Measurements from ENCODE around the gene FAM174A. TPM values are rescaled to one million over a fixed set of nuclear protein-coding genes. Genes with fewer than 3 reads are reported as not detected.

FAM174A gene
- polyA plus RNA-seq, 3 donors: 5.3 to 11.1 (median 9.2) TPM

DNA sequence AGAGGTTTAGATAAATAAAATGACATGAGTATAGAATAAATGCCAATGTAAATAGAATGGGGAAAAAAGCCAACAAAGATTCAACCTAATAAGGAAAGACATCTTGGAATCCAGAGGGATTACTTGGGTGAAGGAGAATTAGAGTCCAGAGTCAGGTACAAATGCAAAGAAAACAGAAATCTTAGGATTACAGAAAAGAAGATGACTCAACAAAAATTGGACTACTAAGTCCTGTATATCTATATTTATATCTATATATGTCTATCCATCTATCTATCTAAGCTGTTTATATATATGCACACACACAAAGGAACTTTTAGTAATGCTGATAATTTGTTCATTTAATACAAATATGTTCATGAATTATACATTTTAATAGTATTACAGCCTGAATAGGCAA lies 27.6 kb downstream of the FAM174A start:
- H3K4me3 ChIP-seq (replicated peaks in 1 of 3; ENCODE audit: low read depth in 2 of 3, low read length in 3 of 3): no peak overlapping the region
- TF ChIP-seq, protein P1, sequence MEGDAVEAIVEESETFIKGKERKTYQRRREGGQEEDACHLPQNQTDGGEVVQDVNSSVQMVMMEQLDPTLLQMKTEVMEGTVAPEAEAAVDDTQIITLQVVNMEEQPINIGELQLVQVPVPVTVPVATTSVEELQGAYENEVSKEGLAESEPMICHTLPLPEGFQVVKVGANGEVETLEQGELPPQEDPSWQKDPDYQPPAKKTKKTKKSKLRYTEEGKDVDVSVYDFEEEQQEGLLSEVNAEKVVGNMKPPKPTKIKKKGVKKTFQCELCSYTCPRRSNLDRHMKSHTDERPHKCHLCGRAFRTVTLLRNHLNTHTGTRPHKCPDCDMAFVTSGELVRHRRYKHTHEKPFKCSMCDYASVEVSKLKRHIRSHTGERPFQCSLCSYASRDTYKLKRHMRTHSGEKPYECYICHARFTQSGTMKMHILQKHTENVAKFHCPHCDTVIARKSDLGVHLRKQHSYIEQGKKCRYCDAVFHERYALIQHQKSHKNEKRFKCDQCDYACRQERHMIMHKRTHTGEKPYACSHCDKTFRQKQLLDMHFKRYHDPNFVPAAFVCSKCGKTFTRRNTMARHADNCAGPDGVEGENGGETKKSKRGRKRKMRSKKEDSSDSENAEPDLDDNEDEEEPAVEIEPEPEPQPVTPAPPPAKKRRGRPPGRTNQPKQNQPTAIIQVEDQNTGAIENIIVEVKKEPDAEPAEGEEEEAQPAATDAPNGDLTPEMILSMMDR (IDR thresholded peaks at IDR 0.05): no peak
- no peak overlapping the region for H3K4me2 ChIP-seq (replicated peaks; ENCODE audit: extremely low read depth, low read length, poor library complexity, severe bottlenecking)
- H3K4me1 Mint-ChIP-seq: no peaks in the 10 kb centered on the region
- no peak overlapping the region for H3K27ac Mint-ChIP-seq
- H3K9me3 ChIP-seq (replicated peaks in 1 of 2; ENCODE audit: control insufficient read depth in 1 of 2, insufficient read depth in 1 of 2, low read length in 2 of 2): no peaks in the 10 kb centered on the region
- no peak overlapping the region for H2AFZ ChIP-seq (ENCODE audit: insufficient read depth, low read depth, low read length, poor library complexity, severe bottlenecking)
- H3K4me1 ChIP-seq (ENCODE audit: control insufficient read depth in 1 of 2, insufficient read depth in 2 of 2, low read length in 2 of 2): no peaks in the 10 kb centered on the region
- intact Hi-C loops (cut with micrococcal nuclease): no loop called here
- no peak overlapping the region for H3K27ac ChIP-seq (ENCODE audit: low read depth in 1 of 2, low read length in 2 of 2)
- no peak overlapping the region for H3K9ac ChIP-seq (ENCODE audit: insufficient read depth, low read length, poor library complexity, severe bottlenecking)
- peaks cover 5 to 24% of the 10 kb centered on the region in 2 donors for H3K36me3 ChIP-seq (replicated peaks in 1 of 2; ENCODE audit: control insufficient read depth in 1 of 2, insufficient read depth in 2 of 2, low read length in 2 of 2)
- peaks cover 0 to 7% (median 3%) of the 10 kb centered on the region in 7 donors for H3K9me3 Mint-ChIP-seq
- no peak for DNase-seq
- H3K36me3 Mint-ChIP-seq: peaks cover 23 to 33% of the 10 kb centered on the region in 2 donors
- no peaks in the 10 kb centered on the region for H3K27me3 Mint-ChIP-seq (ENCODE audit: low read depth in 3 of 3)
- H3K27me3 ChIP-seq (ENCODE audit: control insufficient read depth in 2 of 2, insufficient read depth in 2 of 2, low read length in 2 of 2): no peaks in the 10 kb centered on the region
- no peak overlapping the region for H3K4me3 Mint-ChIP-seq
- no peaks in the 10 kb centered on the region for H4K20me1 ChIP-seq (ENCODE audit: insufficient read depth, low read length)
- no peaks in the 10 kb centered on the region for H3K79me2 ChIP-seq (ENCODE audit: insufficient read depth, low read length)

DNA sequence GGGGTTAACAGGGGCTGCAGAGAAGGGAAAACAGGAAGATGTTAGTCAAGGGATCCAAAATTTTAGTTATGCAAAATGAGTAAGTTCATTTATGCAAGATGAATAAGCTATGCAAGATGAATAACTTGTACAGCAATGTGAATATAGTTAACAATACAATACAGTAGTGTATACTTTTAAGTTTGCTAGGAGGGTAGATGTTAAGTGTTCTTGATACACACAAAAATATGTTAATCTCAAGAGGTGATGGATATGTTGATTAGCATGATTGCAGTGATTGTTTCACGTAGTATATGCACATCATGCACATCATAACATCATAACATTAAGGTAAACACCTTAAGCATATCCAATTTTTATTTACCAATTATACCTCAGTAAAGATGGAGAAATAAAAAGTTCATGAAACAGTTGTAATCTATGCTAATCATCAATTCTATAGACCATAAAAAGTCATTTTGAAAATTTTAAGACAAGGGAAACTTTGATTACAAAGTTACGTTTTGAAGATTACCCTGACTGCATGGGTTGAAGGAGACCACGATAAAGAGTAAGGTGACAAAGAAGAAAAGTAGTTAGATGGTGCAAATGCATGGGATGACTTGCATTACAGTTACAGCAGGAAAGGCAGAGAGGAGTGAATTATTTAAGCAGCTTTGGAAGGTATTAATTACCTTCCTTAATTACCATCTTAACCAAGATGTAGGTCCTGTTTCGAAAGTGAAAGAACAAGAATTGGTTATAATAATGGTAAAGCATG lies 31.4 kb downstream of the FAM174A start:
- H3K27ac Mint-ChIP-seq: no peak overlapping the region
- intact Hi-C loops (cut with micrococcal nuclease): no loop called here
- DNase-seq: no peak
- Histone ChIP-seq H3K4me2 (replicated peaks; ENCODE audit: extremely low read depth, low read length, poor library complexity, severe bottlenecking) (no peak overlapping the region), H3K79me2 (ENCODE audit: insufficient read depth, low read length) (no peaks in the 10 kb centered on the region), H3K4me1 (ENCODE audit: control insufficient read depth in 1 of 2, insufficient read depth in 2 of 2, low read length in 2 of 2) (no peaks in the 10 kb centered on the region), H3K9me3 (replicated peaks in 1 of 2; ENCODE audit: control insufficient read depth in 1 of 2, insufficient read depth in 1 of 2, low read length in 2 of 2) (no peaks in the 10 kb centered on the region), H3K27ac (ENCODE audit: low read depth in 1 of 2, low read length in 2 of 2) (no peak overlapping the region), H3K9ac (ENCODE audit: insufficient read depth, low read length, poor library complexity, severe bottlenecking) (no peak overlapping the region), H2AFZ (ENCODE audit: insufficient read depth, low read depth, low read length, poor library complexity, severe bottlenecking) (no peak overlapping the region), H3K36me3 (replicated peaks in 1 of 2; ENCODE audit: control insufficient read depth in 1 of 2, insufficient read depth in 2 of 2, low read length in 2 of 2) (peaks cover 5 to 24% of the 10 kb centered on the region in 2 donors), H3K4me3 (replicated peaks in 1 of 3; ENCODE audit: low read depth in 2 of 3, low read length in 3 of 3) (no peak overlapping the region), H4K20me1 (ENCODE audit: insufficient read depth, low read length) (no peaks in the 10 kb centered on the region), H3K27me3 (ENCODE audit: control insufficient read depth in 2 of 2, insufficient read depth in 2 of 2, low read length in 2 of 2) (no peaks in the 10 kb centered on the region)
- no peaks in the 10 kb centered on the region for H3K9me3 Mint-ChIP-seq
- H3K36me3 Mint-ChIP-seq: peaks cover 30 to 36% of the 10 kb centered on the region in 2 donors
- no peaks in the 10 kb centered on the region for H3K4me1 Mint-ChIP-seq
- TF ChIP-seq, protein P1 (IDR thresholded peaks at IDR 0.05): no peak
- 100% methylated on average over 2 of the region's 4 CpGs for WGBS (ENCODE audit: insufficient coverage)
- no peaks in the 10 kb centered on the region for H3K27me3 Mint-ChIP-seq (ENCODE audit: low read depth in 3 of 3)
- H3K4me3 Mint-ChIP-seq: no peak overlapping the region
